Daoy (cell line): ENCODE data around the gene IRF2BPL. TPM values are rescaled to one million over a fixed set of nuclear protein-coding genes. Genes with fewer than 3 reads are reported as not detected.

Experiments
- DNase-seq: peaks from one replicate; pipeline ENCODE4 v3.0.0-alpha.2; 2015; ENCODE audit warnings: low read depth
- total RNA-seq: library from RNA; depleted of rRNA; stranded (reverse); fragments of >200 nt; shearing (Covaris generic); gene quantifications from 2 replicates; pipeline ENCODE4 v1.2.3, GENCODE V29; 2014; rRNA removed

IRF2BPL gene
- total RNA-seq = 28.6 and 31.5 TPM in 2 replicates

- DNase-seq = peak; percentile 100
Measured at GRCh38 chr14:77028384-77029231, at the start of gene IRF2BPL. Gene IRF2BPL (minus strand): TSS chr14:77028708. CDS start chr14:77027792, 916 bp downstream.

- no peak for DNase-seq
Measured at GRCh38 chr14:77077040-77077439, 48.5 kb upstream of the IRF2BPL start.

- no peak for DNase-seq
Measured at GRCh38 chr14:77076113-77076631, 47.7 kb upstream of the IRF2BPL start.

- no peak for DNase-seq
Measured at GRCh38 chr14:77074969-77075368, 46.5 kb upstream of the IRF2BPL start.

- DNase-seq = peak; percentile 71
Measured at GRCh38 chr14:77071938-77072388, 43.5 kb upstream of the IRF2BPL start.

GRCh38 chr14:77069551-77069950, 41.0 kb upstream of the IRF2BPL start:
- DNase-seq = no peak

- DNase-seq = no peak
Measured at GRCh38 chr14:77068517-77069200, 40.2 kb upstream of the IRF2BPL start.

GRCh38 chr14:77067632-77068516, 39.4 kb upstream of the IRF2BPL start:
- peak; percentile 79 for DNase-seq

GRCh38 chr14:77066578-77067172, 38.2 kb upstream of the IRF2BPL start:
- no peak for DNase-seq

- DNase-seq = no peak
Measured at GRCh38 chr14:77065851-77066577, 37.5 kb upstream of the IRF2BPL start.

GRCh38 chr14:77064521-77065178, 36.1 kb upstream of the IRF2BPL start:
- no peak for DNase-seq

GRCh38 chr14:77063571-77064171, 35.2 kb upstream of the IRF2BPL start:
- no peak for DNase-seq

GRCh38 chr14:77062261-77062660, 33.8 kb upstream of the IRF2BPL start:
- DNase-seq = no peak

GRCh38 chr14:77061630-77062257, 33.2 kb upstream of the IRF2BPL start:
- DNase-seq = no peak

GRCh38 chr14:77059276-77059915, 30.9 kb upstream of the IRF2BPL start:
- DNase-seq = peak; percentile 97

GRCh38 chr14:77058785-77059184, 30.3 kb upstream of the IRF2BPL start:
- DNase-seq = no peak

GRCh38 chr14:77058117-77058516, 29.6 kb upstream of the IRF2BPL start:
- DNase-seq = no peak

GRCh38 chr14:77055981-77056380, 27.5 kb upstream of the IRF2BPL start:
- no peak for DNase-seq

GRCh38 chr14:77055306-77055705, 26.8 kb upstream of the IRF2BPL start:
- DNase-seq = peak; percentile 70
